Immature natural killer cell (primary cell): ENCODE data around the gene SVEP1. TPM values are rescaled to one million over a fixed set of nuclear protein-coding genes. Genes with fewer than 3 reads are reported as not detected.
"Not testable (repeated sequence)": the region's sequence is repeated elsewhere in the genome, so short reads cannot be mapped to it uniquely, and the experiment has no call there.

Experiments used
- DNase-seq, 3 donors: peaks; one replicate each; pipeline ENCODE4 v3.0.0; 2022; ENCODE audit warnings: mixed read lengths in 1 of 3
- H3K27ac Mint-ChIP-seq, 6 donors: one replicate each; pipeline ENCODE4 v1.8.0; 2020; ENCODE audit warnings: mixed read lengths in 6 of 6, mild to moderate bottlenecking in 5 of 6, inconsistent platforms in 4 of 6, moderate library complexity in 3 of 6
- H3K27me3 Mint-ChIP-seq, 3 donors: one replicate each; pipeline ENCODE4 v1.8.0; 2020 to 2021; ENCODE audit warnings: low read depth in 3 of 3, mild to moderate bottlenecking in 3 of 3, mixed read lengths in 3 of 3, moderate library complexity in 3 of 3, inconsistent platforms in 1 of 3
- H3K36me3 Mint-ChIP-seq, 3 donors: one replicate each; pipeline ENCODE4 v1.8.0; 2020; ENCODE audit warnings: mixed read lengths in 3 of 3, inconsistent platforms in 2 of 3, mild to moderate bottlenecking in 2 of 3
- H3K4me1 Mint-ChIP-seq, 2 donors: one replicate each; pipeline ENCODE4 v1.8.0; 2020; ENCODE audit warnings: inconsistent platforms in 2 of 2, mild to moderate bottlenecking in 2 of 2, mixed read lengths in 2 of 2, moderate library complexity in 1 of 2
- H3K4me3 Mint-ChIP-seq, 5 donors: one replicate each; pipeline ENCODE4 v1.8.0; 2020; ENCODE audit warnings: mild to moderate bottlenecking in 5 of 5, mixed read lengths in 5 of 5, inconsistent platforms in 3 of 5, moderate library complexity in 3 of 5
- H3K9me3 Mint-ChIP-seq, 6 donors: one replicate each; pipeline ENCODE4 v1.8.0; 2020; ENCODE audit warnings: mild to moderate bottlenecking in 6 of 6, mixed read lengths in 6 of 6, inconsistent platforms in 4 of 6, moderate library complexity in 3 of 6
- polyA plus RNA-seq, 3 donors: library from polyadenylated mRNA; unstranded; fragments of 300-500 nt; fragmentation: Illumina TruSeq; gene quantifications; one replicate each; pipeline ENCODE4 v1.2.3, GENCODE V29; 2021

SVEP1 gene
- polyA plus RNA-seq, 3 donors from 2014 or later: 0.03 TPM; not detected in 2

DNA sequence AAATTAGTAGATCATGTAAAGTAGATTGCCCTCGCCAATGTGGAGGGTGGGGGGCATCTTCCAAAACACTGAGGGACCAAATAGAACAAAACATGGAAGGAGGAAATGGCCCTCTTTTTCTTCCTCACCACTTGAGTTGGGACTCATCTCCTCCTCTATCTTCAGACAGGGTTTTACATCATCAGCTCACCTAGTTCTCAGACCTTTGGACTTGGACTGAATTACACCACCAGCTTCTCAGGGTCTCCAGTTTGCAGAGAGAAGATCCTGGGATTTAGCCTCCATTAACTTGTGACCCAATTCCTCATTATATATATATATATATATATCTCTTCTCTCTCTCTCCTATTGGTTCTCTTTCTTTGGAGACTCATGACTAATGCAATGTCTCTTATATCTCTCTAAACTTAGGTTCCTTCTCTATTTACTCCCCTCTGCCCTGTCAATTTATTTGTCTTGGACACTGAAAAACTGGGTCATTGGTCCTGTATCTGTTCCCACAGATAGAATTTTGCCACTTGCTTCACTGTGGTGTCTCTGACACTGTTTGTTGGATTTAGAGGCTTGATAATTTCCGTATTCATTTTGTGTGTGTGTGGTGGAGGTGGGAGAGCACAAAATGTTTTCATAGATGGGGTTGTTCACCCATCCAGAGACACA is 187.6 kb downstream of the SVEP1 start:
- no peak overlapping the region for H3K4me3 Mint-ChIP-seq

DNA sequence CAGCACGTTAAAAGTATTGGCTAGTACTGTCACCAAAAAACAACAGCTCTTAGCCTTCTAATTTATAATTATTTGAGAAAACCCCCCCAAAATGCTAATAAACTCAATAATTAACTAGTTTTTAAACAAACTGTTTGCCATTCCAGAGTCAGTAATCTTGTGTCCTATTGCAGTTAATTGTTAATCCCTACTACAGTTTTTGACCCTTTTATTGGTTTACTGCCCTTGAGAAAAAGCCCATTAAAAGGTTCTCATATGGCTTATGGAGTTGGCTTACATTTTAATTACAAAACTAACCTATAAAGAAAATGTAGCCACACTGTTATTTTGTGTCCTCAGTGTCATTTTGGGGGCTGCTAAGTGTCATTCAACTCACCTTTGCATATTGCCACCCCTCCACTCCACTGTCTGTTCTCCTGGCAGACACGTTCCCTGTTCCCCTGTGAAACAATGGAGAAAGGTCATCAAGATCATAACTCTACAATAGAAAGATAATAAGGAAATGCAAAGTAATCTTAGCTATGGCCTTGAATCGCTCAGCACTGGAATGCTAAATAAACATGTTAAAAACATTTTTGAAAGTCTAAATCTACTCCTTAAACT is 190.3 kb downstream of the SVEP1 start:
- H3K4me1 Mint-ChIP-seq: no peaks in the 10 kb centered on the region
- DNase-seq: no peak
- H3K9me3 Mint-ChIP-seq: no peaks in the 10 kb centered on the region
- H3K27me3 Mint-ChIP-seq: peaks cover 0 to 2% (median 0%) of the 10 kb centered on the region in 3 donors
- H3K27ac Mint-ChIP-seq: no peak overlapping the region
- no peak overlapping the region for H3K4me3 Mint-ChIP-seq
- no peaks in the 10 kb centered on the region for H3K36me3 Mint-ChIP-seq

More for the DNA sequence above, 187.6 kb downstream of the SVEP1 start:
- no peaks in the 10 kb centered on the region for H3K4me1 Mint-ChIP-seq
- H3K9me3 Mint-ChIP-seq: peaks cover 0 to 3% (median 0%) of the 10 kb centered on the region in 6 donors
- peaks cover 0 to 2% (median 0%) of the 10 kb centered on the region in 3 donors for H3K27me3 Mint-ChIP-seq
- DNase-seq: no peak
- no peak overlapping the region for H3K27ac Mint-ChIP-seq
- H3K36me3 Mint-ChIP-seq: no peaks in the 10 kb centered on the region

DNA sequence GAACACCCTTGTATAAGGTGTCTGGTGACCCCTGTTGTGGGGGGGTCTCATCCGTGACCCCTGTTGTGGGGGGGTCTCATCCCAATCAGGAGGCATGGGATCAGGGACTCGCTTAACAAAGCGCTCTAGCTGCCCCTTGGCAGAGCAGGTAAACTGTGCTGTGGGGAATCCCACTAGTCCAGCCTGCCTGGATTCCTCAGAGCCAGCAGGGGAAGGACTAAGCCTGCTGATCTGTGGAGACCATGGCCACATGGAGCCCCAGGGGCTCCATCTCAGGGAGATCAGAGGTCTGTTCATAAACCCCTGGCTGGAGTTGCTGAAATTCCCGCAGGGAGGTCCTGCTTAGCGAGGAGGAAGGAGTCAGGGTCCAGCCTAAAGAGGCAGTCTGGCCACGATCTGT is 196.1 kb downstream of the SVEP1 start:
- peaks cover 0 to 4% (median 0%) of the 10 kb centered on the region in 6 donors for H3K9me3 Mint-ChIP-seq
- H3K36me3 Mint-ChIP-seq: no peaks in the 10 kb centered on the region
- no peak for DNase-seq
- H3K4me1 Mint-ChIP-seq: no peaks in the 10 kb centered on the region
- no peak overlapping the region for H3K27ac Mint-ChIP-seq
- H3K4me3 Mint-ChIP-seq: no peak overlapping the region
- peaks cover 0 to 2% (median 0%) of the 10 kb centered on the region in 3 donors for H3K27me3 Mint-ChIP-seq

DNA sequence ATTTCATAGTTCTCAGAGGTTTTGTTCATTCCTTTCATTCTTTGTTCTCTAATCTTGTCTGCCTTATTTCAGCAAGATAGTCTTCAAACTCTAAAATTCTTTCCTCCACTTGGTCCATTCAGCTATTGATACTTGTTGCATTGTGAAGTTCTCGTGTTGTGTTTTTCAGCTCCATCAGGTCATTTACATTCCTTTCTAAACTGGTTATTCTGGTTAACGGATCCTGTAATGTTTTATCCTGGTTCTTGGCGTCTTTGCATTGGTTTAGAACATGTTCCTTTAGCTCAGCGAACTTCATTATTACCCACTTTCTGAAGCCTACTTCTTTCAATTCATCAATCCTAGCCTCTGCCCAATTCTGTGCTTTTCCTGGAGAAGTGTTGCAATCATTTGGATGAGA is 196.8 kb downstream of the SVEP1 start:
- Mint-ChIP-seq H3K27ac (no peak overlapping the region), H3K36me3 (no peaks in the 10 kb centered on the region), H3K4me3 (no peak overlapping the region), H3K27me3 (peaks cover 0 to 2% (median 1%) of the 10 kb centered on the region in 3 donors), H3K4me1 (no peaks in the 10 kb centered on the region), H3K9me3 (peaks cover 0 to 8% (median 0%) of the 10 kb centered on the region in 6 donors)
- no peak for DNase-seq

DNA sequence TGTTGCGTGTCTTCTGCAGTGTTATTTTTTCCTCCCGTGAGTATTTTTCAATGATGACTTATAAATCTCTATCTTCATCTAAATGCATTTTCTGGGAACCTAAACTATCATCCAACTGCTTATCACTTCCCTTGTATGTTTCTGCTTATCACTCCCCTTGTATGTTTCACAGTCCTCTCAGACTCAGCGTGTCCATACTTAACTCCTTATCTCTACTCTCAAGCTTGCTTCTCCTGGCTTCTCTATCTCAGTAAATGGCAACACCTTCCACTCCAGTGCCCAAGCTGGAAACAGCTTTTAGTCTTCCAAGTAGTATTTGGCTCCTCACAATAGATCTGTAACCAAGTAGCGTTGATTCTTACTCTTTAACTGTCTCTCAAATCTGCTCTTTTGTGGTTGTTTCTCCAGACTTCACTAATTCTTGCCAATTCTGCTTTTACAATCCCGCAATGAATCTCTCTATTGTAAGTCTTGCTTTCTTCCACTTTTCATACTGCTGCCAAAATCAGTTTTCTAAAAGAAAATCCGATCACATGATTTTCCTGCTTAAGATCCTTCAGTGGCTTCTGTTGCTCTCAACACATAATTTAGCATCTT is 208.0 kb downstream of the SVEP1 start:
- H3K4me3 Mint-ChIP-seq: no peak overlapping the region
- no peak overlapping the region for H3K27ac Mint-ChIP-seq
- no peaks in the 10 kb centered on the region for H3K27me3 Mint-ChIP-seq
- H3K4me1 Mint-ChIP-seq: no peaks in the 10 kb centered on the region
- H3K36me3 Mint-ChIP-seq: no peaks in the 10 kb centered on the region
- DNase-seq: no peak
- H3K9me3 Mint-ChIP-seq: no peaks in the 10 kb centered on the region

DNA sequence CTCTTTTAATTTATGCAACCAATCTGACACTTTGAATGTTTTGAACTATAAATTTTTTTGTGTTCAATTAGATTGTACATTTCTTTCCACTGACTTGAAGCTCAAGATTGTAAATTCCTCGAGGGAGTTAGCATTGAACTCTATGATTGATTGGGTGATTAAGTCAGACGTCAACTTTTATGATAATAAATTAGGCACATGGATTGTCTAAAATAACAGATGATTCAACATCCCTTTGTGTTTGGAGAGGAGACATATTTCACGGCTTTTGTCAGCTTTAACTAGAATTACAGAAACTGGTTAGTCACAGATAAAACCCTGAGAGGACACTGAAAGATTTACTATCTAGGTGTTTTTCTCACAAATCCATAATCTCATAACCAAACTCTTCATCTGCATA is 209.2 kb downstream of the SVEP1 start:
- Mint-ChIP-seq H3K9me3 (no peaks in the 10 kb centered on the region), H3K4me3 (no peak overlapping the region), H3K27ac (no peak overlapping the region), H3K4me1 (no peaks in the 10 kb centered on the region), H3K27me3 (no peaks in the 10 kb centered on the region), H3K36me3 (no peaks in the 10 kb centered on the region)
- DNase-seq: no peak

DNA sequence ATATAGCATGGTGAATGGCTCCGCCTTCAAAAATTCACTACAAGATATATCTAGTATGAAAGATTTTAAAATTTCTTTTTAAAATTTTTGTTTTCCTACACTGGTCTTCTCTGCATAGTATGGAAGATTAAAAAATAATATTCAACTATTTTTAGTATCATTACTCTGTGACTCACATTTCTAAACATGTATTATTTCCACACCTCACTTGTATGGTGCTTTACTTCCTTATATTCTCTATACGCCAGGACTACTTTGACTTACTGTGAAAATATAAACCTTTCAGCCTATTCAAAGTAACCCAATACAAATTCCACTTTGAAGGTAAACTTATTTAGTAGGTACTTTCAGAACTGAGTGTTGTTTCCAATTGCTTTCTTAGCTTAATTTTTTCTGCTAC is 215.1 kb downstream of the SVEP1 start:
- no peak for DNase-seq
- Mint-ChIP-seq H3K4me3 (no peak overlapping the region), H3K36me3 (no peaks in the 10 kb centered on the region), H3K9me3 (peaks cover 0 to 1% (median 0%) of the 10 kb centered on the region in 6 donors), H3K27ac (no peak overlapping the region), H3K4me1 (no peaks in the 10 kb centered on the region), H3K27me3 (no peaks in the 10 kb centered on the region)

DNA sequence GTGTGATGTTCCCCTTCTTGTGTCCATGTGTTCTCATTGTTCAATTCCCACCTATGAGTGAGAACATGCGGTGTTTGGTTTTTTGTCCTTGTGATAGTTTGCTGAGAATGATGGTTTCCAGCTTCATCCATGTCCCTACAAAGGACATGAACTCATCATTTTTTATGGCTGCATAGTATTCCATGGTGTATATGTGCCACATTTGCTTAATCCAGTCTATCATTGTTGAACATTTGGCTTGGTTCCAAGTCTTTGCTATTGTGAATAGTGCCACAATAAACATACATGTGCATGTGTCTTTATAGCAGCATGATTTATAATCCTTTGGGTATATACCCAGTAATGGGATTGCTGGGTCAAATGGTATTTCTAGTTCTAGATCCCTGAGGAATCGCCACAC is 220.5 kb downstream of the SVEP1 start:
- H3K4me1 Mint-ChIP-seq, H3K4me3 Mint-ChIP-seq, H3K27ac Mint-ChIP-seq, H3K27me3 Mint-ChIP-seq, DNase-seq, H3K36me3 Mint-ChIP-seq, H3K9me3 Mint-ChIP-seq: not testable (repeated sequence)

DNA sequence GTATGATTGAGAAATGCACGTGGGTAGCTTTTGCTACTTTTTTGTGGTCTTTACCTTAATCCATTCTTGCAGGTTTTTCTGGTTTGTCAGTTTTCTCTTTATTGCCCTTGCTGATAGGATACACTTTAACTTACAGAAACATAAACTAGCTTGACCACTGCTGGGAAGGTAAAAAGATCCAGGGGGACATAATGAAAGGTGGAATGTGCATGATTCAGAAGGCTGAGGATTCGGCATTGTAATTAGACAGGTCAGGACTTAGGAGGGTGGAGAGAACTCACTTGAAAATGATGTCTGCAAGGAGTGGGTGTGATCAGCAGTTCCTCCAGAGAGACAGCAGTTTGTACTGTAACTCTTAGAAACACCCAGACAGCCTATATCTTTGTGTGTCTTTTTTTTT is 222.0 kb downstream of the SVEP1 start:
- DNase-seq: no peak
- Mint-ChIP-seq H3K9me3 (peaks cover 0 to 7% (median under 1%) of the 10 kb centered on the region in 6 donors), H3K4me3 (no peak overlapping the region), H3K27ac (no peak overlapping the region), H3K27me3 (peaks cover 0 to 2% (median 0%) of the 10 kb centered on the region in 3 donors), H3K4me1 (no peaks in the 10 kb centered on the region), H3K36me3 (no peaks in the 10 kb centered on the region)

DNA sequence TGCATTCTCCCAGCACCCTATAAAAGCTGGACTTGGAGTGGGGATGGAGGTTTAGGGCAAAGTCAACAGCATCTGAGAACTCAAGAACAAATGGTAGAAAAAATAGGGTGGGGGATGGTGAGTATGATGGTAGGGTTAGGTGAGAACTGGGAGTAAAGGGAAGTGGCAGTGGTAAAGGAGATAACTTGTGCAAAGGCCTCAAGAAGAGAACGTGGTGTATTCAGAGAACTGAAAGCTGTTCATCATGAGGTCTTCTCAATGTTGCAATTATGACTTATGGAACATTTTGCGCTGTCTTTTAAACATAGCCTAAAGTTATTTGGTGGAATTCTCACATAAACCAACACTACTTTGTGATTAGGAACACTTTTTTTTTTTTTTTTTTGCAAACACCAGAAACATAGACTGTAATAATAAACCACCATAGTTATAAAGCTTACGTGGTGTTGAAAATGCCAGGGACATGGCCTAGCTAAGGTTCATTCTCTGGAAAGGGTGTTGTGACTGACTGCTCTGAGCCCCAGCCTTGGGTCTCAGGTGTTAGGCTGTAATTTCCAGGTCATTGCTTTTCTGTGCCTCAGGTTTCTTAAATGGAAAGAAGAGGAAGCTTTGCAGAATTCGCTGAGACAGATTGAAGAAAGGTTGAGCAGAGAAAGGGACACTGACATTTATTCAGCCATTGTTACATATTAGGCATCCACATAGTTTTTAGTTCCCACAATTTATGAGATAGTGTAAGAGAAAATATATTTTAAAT is 222.7 kb downstream of the SVEP1 start:
- H3K4me3 Mint-ChIP-seq: no peak overlapping the region
- no peaks in the 10 kb centered on the region for H3K36me3 Mint-ChIP-seq
- no peak for DNase-seq
- peaks cover 0 to 2% (median 0%) of the 10 kb centered on the region in 3 donors for H3K27me3 Mint-ChIP-seq
- H3K4me1 Mint-ChIP-seq: no peaks in the 10 kb centered on the region
- no peak overlapping the region for H3K27ac Mint-ChIP-seq
- H3K9me3 Mint-ChIP-seq: peaks cover 0 to 7% (median under 1%) of the 10 kb centered on the region in 6 donors

DNA sequence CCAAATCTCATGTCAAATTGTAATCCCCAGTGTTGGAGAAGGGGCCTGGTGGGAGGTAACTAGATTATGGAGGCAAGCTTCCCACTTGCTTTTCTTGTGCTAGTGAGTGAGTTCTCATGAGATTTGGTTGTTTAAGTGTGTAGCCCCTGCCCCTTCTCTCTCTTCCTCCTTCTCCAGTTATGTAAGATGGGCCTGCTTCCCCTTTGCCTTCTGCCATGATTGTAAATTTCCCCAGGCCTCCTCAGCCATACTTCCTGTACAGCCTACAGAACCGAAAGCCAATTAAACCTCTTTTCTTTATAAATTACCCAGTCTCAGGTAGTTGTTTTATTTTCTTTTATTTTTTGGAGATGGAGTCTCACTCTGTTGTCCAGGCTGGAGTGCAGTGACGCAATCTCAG is 223.6 kb downstream of the SVEP1 start:
- no peaks in the 10 kb centered on the region for H3K36me3 Mint-ChIP-seq
- peaks cover 0 to 2% (median 0%) of the 10 kb centered on the region in 3 donors for H3K27me3 Mint-ChIP-seq
- DNase-seq: no peak
- H3K4me1 Mint-ChIP-seq: no peaks in the 10 kb centered on the region
- no peak overlapping the region for H3K4me3 Mint-ChIP-seq
- H3K9me3 Mint-ChIP-seq: peaks cover 0 to 7% (median under 1%) of the 10 kb centered on the region in 6 donors
- H3K27ac Mint-ChIP-seq: no peak overlapping the region

DNA sequence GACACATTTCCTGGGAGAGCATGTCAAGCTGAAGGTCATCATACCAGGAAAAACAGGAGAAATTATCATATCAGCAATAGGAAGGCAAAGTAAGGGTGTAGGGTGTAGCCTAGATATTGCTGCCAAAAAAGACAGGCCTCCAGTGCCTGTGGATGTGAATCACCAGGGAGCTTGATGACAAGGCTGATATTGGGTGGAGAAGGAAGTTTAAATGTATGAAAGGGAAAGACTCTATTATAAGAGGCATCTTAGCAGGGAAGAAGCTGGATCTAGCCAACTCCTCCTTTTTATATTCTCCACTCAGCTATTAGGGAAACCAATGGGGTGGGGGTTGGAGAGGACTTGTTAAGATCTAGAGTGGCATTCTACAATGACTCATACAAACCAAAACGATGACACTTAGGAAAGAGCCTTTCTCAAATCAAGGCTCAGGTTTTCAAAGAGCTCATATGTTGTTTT is 228.5 kb downstream of the SVEP1 start:
- peaks cover 0 to 3% (median 0%) of the 10 kb centered on the region in 3 donors for H3K27me3 Mint-ChIP-seq
- H3K27ac Mint-ChIP-seq: no peak overlapping the region
- peaks cover 0 to 3% (median 0%) of the 10 kb centered on the region in 6 donors for H3K9me3 Mint-ChIP-seq
- H3K4me3 Mint-ChIP-seq: no peak overlapping the region
- no peak for DNase-seq
- no peaks in the 10 kb centered on the region for H3K36me3 Mint-ChIP-seq
- H3K4me1 Mint-ChIP-seq: no peaks in the 10 kb centered on the region

DNA sequence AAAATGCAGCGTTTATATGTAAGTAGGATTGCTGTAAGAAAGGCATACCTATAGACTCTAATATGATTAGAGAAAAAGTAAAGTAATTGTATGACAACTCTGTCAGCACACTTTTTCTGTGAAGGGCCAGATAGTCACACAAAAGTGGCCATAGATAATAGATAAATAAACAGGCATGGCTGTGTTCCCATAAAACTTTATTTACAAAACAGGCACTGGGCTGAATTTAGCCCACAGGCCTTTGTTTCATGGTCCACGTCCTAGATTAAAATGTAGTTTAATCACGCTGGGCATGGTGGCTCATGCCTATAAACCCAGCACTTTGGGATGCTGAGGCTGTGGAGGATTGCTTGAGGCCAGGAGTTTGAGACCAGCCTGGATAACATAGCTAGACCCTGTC is 233.2 kb downstream of the SVEP1 start:
- Mint-ChIP-seq H3K27ac (no peak overlapping the region), H3K27me3 (peaks cover 0 to 2% (median 0%) of the 10 kb centered on the region in 3 donors), H3K4me1 (no peaks in the 10 kb centered on the region), H3K9me3 (peaks cover 0 to 3% (median 0%) of the 10 kb centered on the region in 6 donors), H3K36me3 (no peaks in the 10 kb centered on the region), H3K4me3 (no peak overlapping the region)
- DNase-seq: no peak

DNA sequence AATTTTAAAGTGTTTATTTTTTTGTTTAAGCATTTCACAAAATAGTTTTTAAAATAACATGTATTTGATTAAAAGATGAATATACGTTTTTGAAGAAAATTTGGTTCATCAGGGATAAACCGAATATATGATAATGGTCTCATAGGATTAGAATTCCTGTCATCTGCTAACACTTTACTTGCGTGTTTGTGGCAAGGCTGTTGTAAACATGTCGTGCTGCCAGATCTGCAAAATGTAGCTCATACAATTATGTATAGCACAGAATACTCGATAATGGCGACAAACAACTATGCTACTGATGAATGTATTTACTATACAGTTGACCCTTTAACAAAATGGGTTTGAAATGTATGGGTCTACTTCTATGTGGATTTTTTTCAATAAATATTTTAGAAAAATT is 234.7 kb downstream of the SVEP1 start:
- Mint-ChIP-seq H3K27me3 (peaks cover 0 to 2% (median 0%) of the 10 kb centered on the region in 3 donors), H3K36me3 (no peaks in the 10 kb centered on the region), H3K27ac (no peak overlapping the region), H3K9me3 (no peaks in the 10 kb centered on the region), H3K4me1 (no peaks in the 10 kb centered on the region), H3K4me3 (no peak overlapping the region)
- no peak for DNase-seq
